K562 (cell line): ENCODE measurements around the gene NR2F6. TPM values are rescaled to one million over a fixed set of nuclear protein-coding genes. Genes with fewer than 3 reads are reported as not detected.

Experiments used
- ARID1B ChIP-seq: fragments of 450-650 bp; IDR thresholded peaks from 2 replicates; pipeline ENCODE4 v1.6.1; 2016; ENCODE audit warnings: antibody characterized with exemption, mild to moderate bottlenecking, inconsistent platforms
- HNRNPUL1 ChIP-seq: fragments of 200-400 bp; formaldehyde crosslinking; IDR thresholded peaks from 2 replicates; pipeline ENCODE4 v1.6.1; 2017; ENCODE audit warnings: low read length
- KHSRP ChIP-seq: fragments of 450-650 bp; IDR thresholded peaks from 2 replicates; pipeline ENCODE4 v1.6.1; 2017
- KLF1 ChIP-seq: fragments of 450-650 bp; IDR thresholded peaks from 2 replicates; pipeline ENCODE4 v1.6.1; 2016; ENCODE audit warnings: missing genetic modification characterization, missing compliant biosample characterization
- MAFG ChIP-seq: fragments of 450-650 bp; conservative IDR thresholded peaks from 2 replicates; pipeline ENCODE4 v1.6.1; 2016; ENCODE audit warnings: missing genetic modification characterization, missing compliant biosample characterization
- NCOR1 ChIP-seq: fragments of 450-650 bp; IDR thresholded peaks from 2 replicates; pipeline ENCODE4 v1.6.1; 2016; ENCODE audit warnings: mild to moderate bottlenecking, moderate library complexity
- NUFIP1 ChIP-seq: fragments of 450-650 bp; IDR thresholded peaks from 2 replicates; pipeline ENCODE4 v1.6.1; 2018; ENCODE audit not compliant: partially characterized antibody
- PHF8 ChIP-seq: fragments of 200-600 bp; sonication (generic); IDR thresholded peaks from 2 replicates; pipeline ENCODE4 v1.6.1; 2012; ENCODE audit warnings: mixed run types, mild to moderate bottlenecking, inconsistent platforms, low read length, moderate library complexity, borderline replicate concordance
- POLR2AphosphoS2 ChIP-seq: IDR thresholded peaks from 2 replicates; pipeline ENCODE4 v1.6.1; 2012; ENCODE audit warnings: low read length, improper control_type of control experiment
- RBM34 ChIP-seq: fragments of 200-400 bp; formaldehyde crosslinking; IDR thresholded peaks from 2 replicates; pipeline ENCODE4 v1.6.1; 2018; ENCODE audit warnings: low read length, borderline replicate concordance; ENCODE audit not compliant: insufficient read depth
- ZBTB11 ChIP-seq, 3 experiments: fragments of 200-800 bp in 1 of 3; fragments of 250-450 bp in 1 of 3; fragments of 450-650 bp in 1 of 3; sonication (Bioruptor Pico) in 1 of 3; sonication (Bioruptor generic) in 1 of 3; formaldehyde crosslinking in 1 of 3; IDR thresholded peaks; 2 replicates each; pipeline versions ENCODE4 v1.6.1 to v1.8.0; 2016 to 2022; ENCODE audit warnings: mild to moderate bottlenecking in 2 of 3, missing genetic modification characterization in 2 of 3, missing compliant biosample characterization in 1 of 3, moderate library complexity in 1 of 3
- polyA plus RNA-seq, 8 experiments: library from polyadenylated mRNA; depleted of rRNA in 4 of 8; stranded (reverse) in 5 of 8; unstranded in 3 of 8; fragments of >200 nt; fragmentation: Nextera tagmentation in 2 of 8; fragmentation: Illumina TruSeq in 1 of 8; extraction: Ambion mirVana in 2 of 8; extraction: Trizol in 1 of 8; gene quantifications; 2 replicates each; pipeline versions ENCODE4 v1.2.1 to v1.2.3, GENCODE V29; 2011 to 2014; ENCODE audit warnings: inconsistent platforms in 1 of 8, missing spikeins in 1 of 8
- total RNA-seq, 7 experiments: library from RNA; depleted of rRNA in 6 of 7; stranded (reverse); fragments of >200 nt in 6 of 7; fragmentation: Illumina TruSeq in 2 of 7; extraction: Trizol in 2 of 7; gene quantifications; 2 replicates each; pipeline versions ENCODE4 v1.2.1 to v1.2.3, GENCODE V29; 2011 to 2021; ENCODE audit warnings: low replicate concordance in 1 of 7
- TF ChIP-seq, protein P1 (sequence below), 3 experiments: IDR thresholded peaks in 2 of 3; conservative IDR thresholded peaks in 1 of 3; 2 replicates each; pipeline ENCODE4 v1.5.1; 2011 to 2012; ENCODE audit warnings: low read length in 3 of 3, mild to moderate bottlenecking in 3 of 3, control low read depth in 2 of 3, improper control_type of control experiment in 1 of 3, inconsistent platforms in 1 of 3, low read depth in 1 of 3, mixed read lengths in 1 of 3, moderate library complexity in 1 of 3; ENCODE audit not compliant: insufficient read depth in 2 of 3
- TF ChIP-seq, protein P2 (sequence below): fragments of 450-650 bp; IDR thresholded peaks from 2 replicates; pipeline ENCODE4 v1.6.1; 2018; ENCODE audit warnings: mild to moderate bottlenecking, low read depth; ENCODE audit not compliant: partially characterized antibody
- TF ChIP-seq, protein P3 (sequence below), 2 experiments: fragments of 250-450 bp in 1 of 2; fragments of 450-650 bp in 1 of 2; sonication (Bioruptor Pico) in 1 of 2; IDR thresholded peaks; 2 replicates each; pipeline versions ENCODE4 v1.6.1 to v1.8.0; 2016 to 2021; ENCODE audit warnings: mild to moderate bottlenecking in 2 of 2, moderate library complexity in 2 of 2, missing compliant biosample characterization in 1 of 2, missing genetic modification characterization in 1 of 2
- TF ChIP-seq, protein P4 (sequence below): fragments of 450-650 bp; IDR thresholded peaks from one replicate; pipeline ENCODE4 v1.6.1; 2018; ENCODE audit warnings: mild to moderate bottlenecking, moderate library complexity; ENCODE audit not compliant: partially characterized antibody

The NR2F6 gene
- total and polyA plus RNA-seq, 9 of the 15 experiments (the other 6 are each of a cell fraction or from before 2014, with no cell fraction given): 0.76 to 97.5 (median 18.8) TPM

DNA sequence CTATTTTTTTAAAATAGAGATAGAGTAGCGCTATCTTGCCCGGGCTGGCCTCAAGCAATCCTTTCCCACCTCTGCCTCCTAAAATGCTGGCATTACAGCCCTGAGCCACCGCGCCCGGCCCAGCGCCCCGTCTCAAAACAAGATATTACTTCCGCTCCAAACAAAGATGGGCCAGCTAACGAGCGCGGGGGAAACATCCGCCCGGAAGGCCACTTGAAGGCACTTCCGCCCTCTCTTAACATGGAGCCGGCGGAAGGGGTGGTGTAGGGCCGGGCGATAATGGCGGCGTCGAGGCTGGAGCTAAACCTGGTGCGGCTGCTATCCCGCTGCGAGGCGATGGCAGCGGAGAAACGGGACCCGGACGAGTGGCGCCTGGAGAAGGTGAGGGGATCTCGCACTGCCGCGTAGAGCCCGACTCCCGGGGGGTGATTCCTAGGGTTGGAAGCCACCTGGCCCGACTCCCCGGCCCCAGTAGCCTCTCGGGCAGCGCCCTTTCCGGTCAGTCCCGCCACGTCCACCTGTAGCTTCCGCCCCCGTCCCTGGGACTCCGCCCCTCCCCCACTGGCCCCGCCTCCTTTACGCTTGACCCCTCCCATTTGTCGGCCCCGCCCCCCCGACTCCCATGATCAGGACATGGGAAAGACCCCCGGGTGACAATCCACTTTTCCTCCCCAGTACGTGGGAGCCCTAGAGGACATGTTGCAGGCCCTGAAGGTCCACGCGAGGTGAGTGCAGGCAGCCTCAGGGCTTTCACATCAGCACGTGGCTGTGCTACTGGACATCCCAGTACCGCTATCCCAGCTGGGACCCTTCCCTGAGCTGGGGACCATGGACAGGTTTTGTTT lies 30.4 kb downstream of the NR2F6 start, which contains the start of gene USE1 (continued):
- TF ChIP-seq, protein P1, sequence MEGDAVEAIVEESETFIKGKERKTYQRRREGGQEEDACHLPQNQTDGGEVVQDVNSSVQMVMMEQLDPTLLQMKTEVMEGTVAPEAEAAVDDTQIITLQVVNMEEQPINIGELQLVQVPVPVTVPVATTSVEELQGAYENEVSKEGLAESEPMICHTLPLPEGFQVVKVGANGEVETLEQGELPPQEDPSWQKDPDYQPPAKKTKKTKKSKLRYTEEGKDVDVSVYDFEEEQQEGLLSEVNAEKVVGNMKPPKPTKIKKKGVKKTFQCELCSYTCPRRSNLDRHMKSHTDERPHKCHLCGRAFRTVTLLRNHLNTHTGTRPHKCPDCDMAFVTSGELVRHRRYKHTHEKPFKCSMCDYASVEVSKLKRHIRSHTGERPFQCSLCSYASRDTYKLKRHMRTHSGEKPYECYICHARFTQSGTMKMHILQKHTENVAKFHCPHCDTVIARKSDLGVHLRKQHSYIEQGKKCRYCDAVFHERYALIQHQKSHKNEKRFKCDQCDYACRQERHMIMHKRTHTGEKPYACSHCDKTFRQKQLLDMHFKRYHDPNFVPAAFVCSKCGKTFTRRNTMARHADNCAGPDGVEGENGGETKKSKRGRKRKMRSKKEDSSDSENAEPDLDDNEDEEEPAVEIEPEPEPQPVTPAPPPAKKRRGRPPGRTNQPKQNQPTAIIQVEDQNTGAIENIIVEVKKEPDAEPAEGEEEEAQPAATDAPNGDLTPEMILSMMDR (IDR thresholded peaks at IDR 0.05 in 2 of 3, conservative IDR thresholded peaks at IDR 0.05 in 1 of 3; ENCODE audit: insufficient read depth in 2 of 3, low read depth in 1 of 3, low read length in 3 of 3): no peak
- TF ChIP-seq, protein P2, sequence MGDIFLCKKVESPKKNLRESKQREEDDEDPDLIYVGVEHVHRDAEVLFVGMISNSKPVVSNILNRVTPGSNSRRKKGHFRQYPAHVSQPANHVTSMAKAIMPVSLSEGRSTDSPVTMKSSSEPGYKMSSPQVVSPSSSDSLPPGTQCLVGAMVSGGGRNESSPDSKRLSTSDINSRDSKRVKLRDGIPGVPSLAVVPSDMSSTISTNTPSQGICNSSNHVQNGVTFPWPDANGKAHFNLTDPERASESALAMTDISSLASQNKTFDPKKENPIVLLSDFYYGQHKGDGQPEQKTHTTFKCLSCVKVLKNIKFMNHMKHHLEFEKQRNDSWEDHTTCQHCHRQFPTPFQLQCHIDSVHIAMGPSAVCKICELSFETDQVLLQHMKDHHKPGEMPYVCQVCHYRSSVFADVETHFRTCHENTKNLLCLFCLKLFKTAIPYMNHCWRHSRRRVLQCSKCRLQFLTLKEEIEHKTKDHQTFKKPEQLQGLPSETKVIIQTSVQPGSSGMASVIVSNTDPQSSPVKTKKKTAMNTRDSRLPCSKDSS: no peak
- TF ChIP-seq RBM34: no peak
- TF ChIP-seq NUFIP1: no peak
- no peak for TF ChIP-seq HNRNPUL1
- peak; percentile 99 for TF ChIP-seq PHF8
- peak; percentile 85 to 98 (median 87); a peak in 5 of 6 replicates for TF ChIP-seq ZBTB11 (CRISPR knock-in tag; IDR thresholded peaks at IDR 0.05)
- TF ChIP-seq, protein P3, sequence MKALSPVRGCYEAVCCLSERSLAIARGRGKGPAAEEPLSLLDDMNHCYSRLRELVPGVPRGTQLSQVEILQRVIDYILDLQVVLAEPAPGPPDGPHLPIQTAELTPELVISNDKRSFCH (CRISPR knock-in tag; IDR thresholded peaks at IDR 0.05): no peak
- TF ChIP-seq, protein P3 (tag; IDR thresholded peaks at IDR 0.05): no peak; the same call in 1 of the 2 replicates
- peak; percentile 86; the same call in 1 of the 2 replicates for TF ChIP-seq POLR2AphosphoS2
- TF ChIP-seq ARID1B: 0 out of 2 replicates have a peak, but pooled peaks have one; percentile 50
- peak; percentile 88 for TF ChIP-seq KLF1
- TF ChIP-seq MAFG (tag): no peak
- TF ChIP-seq KHSRP: no peak
- no peak for TF ChIP-seq NCOR1
- TF ChIP-seq, protein P4, sequence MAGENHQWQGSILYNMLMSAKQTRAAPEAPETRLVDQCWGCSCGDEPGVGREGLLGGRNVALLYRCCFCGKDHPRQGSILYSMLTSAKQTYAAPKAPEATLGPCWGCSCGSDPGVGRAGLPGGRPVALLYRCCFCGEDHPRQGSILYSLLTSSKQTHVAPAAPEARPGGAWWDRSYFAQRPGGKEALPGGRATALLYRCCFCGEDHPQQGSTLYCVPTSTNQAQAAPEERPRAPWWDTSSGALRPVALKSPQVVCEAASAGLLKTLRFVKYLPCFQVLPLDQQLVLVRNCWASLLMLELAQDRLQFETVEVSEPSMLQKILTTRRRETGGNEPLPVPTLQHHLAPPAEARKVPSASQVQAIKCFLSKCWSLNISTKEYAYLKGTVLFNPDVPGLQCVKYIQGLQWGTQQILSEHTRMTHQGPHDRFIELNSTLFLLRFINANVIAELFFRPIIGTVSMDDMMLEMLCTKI: no peak
